PC-9 (cell line): Measurements from ENCODE around the gene CPED1.

Source experiments
- EZH2 ChIP-seq: fragments of 200-600 bp; sonication (generic); IDR thresholded peaks from 2 replicates; pipeline ENCODE4 v1.8.0; 2017; ENCODE audit warnings: antibody characterized with exemption, low read depth
- TF ChIP-seq, protein P1 (sequence below): fragments of 200-600 bp; sonication (generic); conservative IDR thresholded peaks from 2 replicates; pipeline ENCODE4 v1.6.1; 2017; ENCODE audit warnings: mixed run types, antibody characterized with exemption, mild to moderate bottlenecking, moderate library complexity

DNA sequence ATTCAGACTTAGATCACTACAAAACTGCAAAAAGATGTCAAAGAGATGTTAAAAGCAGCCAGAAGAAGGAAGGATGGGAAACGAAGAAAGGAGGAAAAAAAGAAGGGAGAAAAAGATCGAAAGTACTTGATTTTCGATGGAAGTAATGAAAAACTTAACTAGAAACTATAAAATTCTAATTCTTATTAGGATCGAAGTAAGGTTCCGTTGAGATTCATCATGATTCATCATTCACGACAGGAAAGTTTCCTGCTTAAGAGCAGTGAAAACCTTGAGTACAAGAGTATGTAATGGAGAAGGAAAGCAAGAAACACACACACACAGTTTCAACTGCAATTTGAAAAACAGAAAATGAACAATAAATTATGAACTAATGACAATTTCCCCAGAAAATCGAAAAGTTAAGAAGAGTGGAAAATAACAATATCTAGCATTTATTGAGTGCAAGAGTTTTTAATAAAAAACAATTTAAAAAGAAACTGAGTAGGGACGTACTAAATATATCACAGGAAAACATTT, 39.1 kb upstream of the CPED1 start:
- TF ChIP-seq, protein P1, sequence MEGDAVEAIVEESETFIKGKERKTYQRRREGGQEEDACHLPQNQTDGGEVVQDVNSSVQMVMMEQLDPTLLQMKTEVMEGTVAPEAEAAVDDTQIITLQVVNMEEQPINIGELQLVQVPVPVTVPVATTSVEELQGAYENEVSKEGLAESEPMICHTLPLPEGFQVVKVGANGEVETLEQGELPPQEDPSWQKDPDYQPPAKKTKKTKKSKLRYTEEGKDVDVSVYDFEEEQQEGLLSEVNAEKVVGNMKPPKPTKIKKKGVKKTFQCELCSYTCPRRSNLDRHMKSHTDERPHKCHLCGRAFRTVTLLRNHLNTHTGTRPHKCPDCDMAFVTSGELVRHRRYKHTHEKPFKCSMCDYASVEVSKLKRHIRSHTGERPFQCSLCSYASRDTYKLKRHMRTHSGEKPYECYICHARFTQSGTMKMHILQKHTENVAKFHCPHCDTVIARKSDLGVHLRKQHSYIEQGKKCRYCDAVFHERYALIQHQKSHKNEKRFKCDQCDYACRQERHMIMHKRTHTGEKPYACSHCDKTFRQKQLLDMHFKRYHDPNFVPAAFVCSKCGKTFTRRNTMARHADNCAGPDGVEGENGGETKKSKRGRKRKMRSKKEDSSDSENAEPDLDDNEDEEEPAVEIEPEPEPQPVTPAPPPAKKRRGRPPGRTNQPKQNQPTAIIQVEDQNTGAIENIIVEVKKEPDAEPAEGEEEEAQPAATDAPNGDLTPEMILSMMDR = no peak
- TF ChIP-seq EZH2 = no peak
